GM21423 (cell line): ENCODE measurements around the gene STXBP5L.
A peak's percentile ranks its signal among the peaks of the same experiment; 100 is the strongest.
"Not testable (repeated sequence)": the region's sequence is repeated elsewhere in the genome, so short reads cannot be mapped to it uniquely, and the experiment has no call there.

Experiments
- ATAC-seq: cut with Tn5 transposase; IDR thresholded peaks from one replicate; pipeline ENCODE4 v1.9.1; 2021; ENCODE audit warnings: mild to moderate bottlenecking, moderate library complexity; ENCODE audit not compliant: unreplicated experiment

STXBP5L gene

GRCh38 chr3:120908030-120908794, at the start of gene STXBP5L:
TSS of gene STXBP5L (plus strand) at chr3:120908205. CDS start at chr3:120909579, 1,374 bp downstream.
- peak; percentile 99 for ATAC-seq

GRCh38 chr3:120858521-120858920, 49.5 kb upstream of the STXBP5L start:
- no peak for ATAC-seq

- ATAC-seq: no peak
Measured at GRCh38 chr3:120864541-120864940, 43.5 kb upstream of the STXBP5L start.

GRCh38 chr3:120875507-120875906, 32.5 kb upstream of the STXBP5L start:
- no peak for ATAC-seq

- no peak for ATAC-seq
Measured at GRCh38 chr3:120875989-120876388, 32.0 kb upstream of the STXBP5L start.

GRCh38 chr3:120879411-120879810, 28.6 kb upstream of the STXBP5L start:
- no peak for ATAC-seq

- ATAC-seq: no peak
Measured at GRCh38 chr3:120892921-120893320, 15.1 kb upstream of the STXBP5L start.

- no peak for ATAC-seq
Measured at GRCh38 chr3:120894316-120895057, 13.5 kb upstream of the STXBP5L start.

GRCh38 chr3:120901716-120902115, 6.3 kb upstream of the STXBP5L start:
- ATAC-seq: not testable (repeated sequence)

GRCh38 chr3:120903221-120903620, 4.8 kb upstream of the STXBP5L start:
- no peak for ATAC-seq

- no peak for ATAC-seq
Measured at GRCh38 chr3:120907659-120908029, 361 bp upstream of the STXBP5L start.

GRCh38 chr3:120908795-120909601, 993 bp downstream of the STXBP5L start:
- no peak for ATAC-seq

- no peak for ATAC-seq
Measured at GRCh38 chr3:120909602-120909878, 1.5 kb downstream of the STXBP5L start.

GRCh38 chr3:120926146-120926545, 18.1 kb downstream of the STXBP5L start:
- ATAC-seq: no peak

- ATAC-seq: no peak
Measured at GRCh38 chr3:120928991-120929390, 21.0 kb downstream of the STXBP5L start.

GRCh38 chr3:120931593-120931992, 23.6 kb downstream of the STXBP5L start:
- no peak for ATAC-seq

GRCh38 chr3:120956143-120956542, 48.1 kb downstream of the STXBP5L start:
- ATAC-seq: no peak

GRCh38 chr3:120982608-120983320, 74.8 kb downstream of the STXBP5L start:
- ATAC-seq: no peak

- ATAC-seq: no peak
Measured at GRCh38 chr3:120983321-120983665, 75.3 kb downstream of the STXBP5L start.

- no peak for ATAC-seq
Measured at GRCh38 chr3:120983841-120984240, 75.8 kb downstream of the STXBP5L start.

- no peak for ATAC-seq
Measured at GRCh38 chr3:120985242-120985641, 77.2 kb downstream of the STXBP5L start.
